Glomerular endothelial cell (primary cell): Measurements from ENCODE around the gene OR6Y1. TPM values are rescaled to one million over a fixed set of nuclear protein-coding genes. Genes with fewer than 3 reads are reported as not detected.

Experiments used
- DNase-seq: peaks from one replicate; pipeline ENCODE4 v3.0.0-alpha.2; 2011; ENCODE audit warnings: low read depth, low spot score; ENCODE audit errors: extremely low read depth
- total RNA-seq: library from RNA; depleted of rRNA; stranded (reverse); fragments of >200 nt; gene quantifications from 2 replicates; pipeline ENCODE4 v1.2.3, GENCODE V29; 2015

OR6Y1 gene
- total RNA-seq, 1 donor from 2014 or later, result not detected

DNA sequence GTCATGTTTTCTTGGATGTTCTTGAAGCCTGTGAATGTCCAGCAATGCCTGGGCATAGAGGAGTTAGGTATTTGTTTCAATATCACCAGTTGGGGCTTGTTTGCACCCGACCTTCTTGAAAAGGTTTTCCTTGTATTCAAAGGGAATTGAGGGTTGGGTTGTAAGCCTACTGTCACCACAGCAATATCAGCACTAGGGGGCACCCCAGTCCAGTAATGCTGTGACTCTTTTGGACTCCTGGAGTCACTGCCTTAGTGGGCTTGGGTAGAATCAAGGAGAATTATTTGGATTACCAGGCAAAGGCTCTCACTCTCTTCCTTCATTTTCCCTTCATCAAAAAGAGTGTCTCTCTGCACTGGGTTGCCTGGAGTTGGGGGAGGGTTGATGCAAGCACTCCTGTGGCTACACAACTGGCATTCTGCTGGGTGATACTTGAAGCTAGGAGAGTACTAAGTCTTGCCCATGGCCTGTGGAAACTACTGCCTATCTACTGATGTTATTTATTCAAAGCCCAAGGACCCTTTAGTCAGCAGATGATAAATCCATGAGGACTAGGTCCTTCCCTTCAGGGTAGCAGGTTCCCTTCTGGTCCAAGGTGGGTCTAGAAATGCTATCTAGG, 47.7 kb downstream of the OR6Y1 start:
- DNase-seq, result no peak

GRCh38 chr1:158496374-158496773, 57.8 kb downstream of the OR6Y1 start:
- no peak for DNase-seq

- DNase-seq, result no peak
Measured at GRCh38 chr1:158494796-158495195, 59.4 kb downstream of the OR6Y1 start.

Other genes starting within 250 kb of the OR6Y1 start
- not detected in 2 replicates for gene CD1B, start 222.9 kb downstream of the OR6Y1 start, total RNA-seq
- not detected in 2 replicates for gene CD1E, start 200.5 kb downstream of the OR6Y1 start, total RNA-seq
- gene OR10T2, start 154.9 kb downstream of the OR6Y1 start, total RNA-seq, result not detected in 2 replicates
- not detected in 2 replicates for gene OR10K2, start 128.2 kb downstream of the OR6Y1 start, total RNA-seq
- gene OR10K1, start 92.6 kb downstream of the OR6Y1 start, total RNA-seq, result not detected in 2 replicates
- gene OR10R2, start 82.2 kb downstream of the OR6Y1 start, total RNA-seq, result not detected in 2 replicates
- not detected in 2 replicates for gene OR6P1, start 16.2 kb upstream of the OR6Y1 start, total RNA-seq
- gene OR10X1, start 25.5 kb upstream of the OR6Y1 start, total RNA-seq, result not detected in 2 replicates
- not detected in 2 replicates for gene OR10Z1, start 50.9 kb upstream of the OR6Y1 start, total RNA-seq
- not detected in 2 replicates for gene SPTA1, start 132.3 kb upstream of the OR6Y1 start, total RNA-seq
- gene OR6K2, start 146.2 kb upstream of the OR6Y1 start, total RNA-seq, result not detected in 2 replicates
- not detected in 2 replicates for gene OR6K3, start 166.3 kb upstream of the OR6Y1 start, total RNA-seq
- not detected in 2 replicates for gene OR6K6, start 200.3 kb upstream of the OR6Y1 start, total RNA-seq
- gene OR6N1, start 217.8 kb upstream of the OR6Y1 start, total RNA-seq, result not detected in 2 replicates
- not detected in 2 replicates for gene OR6N2, start 226.8 kb upstream of the OR6Y1 start, total RNA-seq